Measurements from ENCODE around the gene HCST.
A peak's percentile ranks its signal among the peaks of the same experiment; 100 is the strongest.
"Not testable (repeated sequence)": the region's sequence is repeated elsewhere in the genome, so short reads cannot be mapped to it uniquely, and the experiment has no call there.

HCST gene

GRCh38 chr19:35905178-35905727, 2.9 kb downstream of the HCST start:
- no peak for DNase-seq

DNA sequence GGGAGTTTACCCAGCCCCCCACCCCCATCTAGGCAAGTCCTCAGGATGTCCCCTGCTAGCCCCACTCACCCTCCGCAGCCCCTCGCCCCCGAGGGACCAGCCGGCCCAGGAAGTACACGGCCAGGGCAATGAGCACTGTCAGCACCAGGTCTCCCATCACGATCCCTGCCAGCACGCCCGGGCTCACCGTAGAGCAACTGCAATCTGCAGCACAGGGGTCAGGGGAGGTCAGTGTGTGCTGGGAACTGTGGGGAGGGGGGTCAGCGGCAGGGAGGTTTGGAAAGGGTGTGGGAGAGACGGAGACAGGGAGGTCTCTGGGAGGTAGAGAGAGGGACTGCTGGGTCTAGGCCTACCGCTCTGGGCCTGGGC, 5.0 kb downstream of the HCST start:
- DNase-seq: no peak

- no peak for DNase-seq
Observed at GRCh38 chr19:35908010-35908441, 5.7 kb downstream of the HCST start, which contains the start of gene TYROBP. TYROBP (minus strand) TSS chr19:35908295; CDS start chr19:35908228, 67 bp downstream.

DNA sequence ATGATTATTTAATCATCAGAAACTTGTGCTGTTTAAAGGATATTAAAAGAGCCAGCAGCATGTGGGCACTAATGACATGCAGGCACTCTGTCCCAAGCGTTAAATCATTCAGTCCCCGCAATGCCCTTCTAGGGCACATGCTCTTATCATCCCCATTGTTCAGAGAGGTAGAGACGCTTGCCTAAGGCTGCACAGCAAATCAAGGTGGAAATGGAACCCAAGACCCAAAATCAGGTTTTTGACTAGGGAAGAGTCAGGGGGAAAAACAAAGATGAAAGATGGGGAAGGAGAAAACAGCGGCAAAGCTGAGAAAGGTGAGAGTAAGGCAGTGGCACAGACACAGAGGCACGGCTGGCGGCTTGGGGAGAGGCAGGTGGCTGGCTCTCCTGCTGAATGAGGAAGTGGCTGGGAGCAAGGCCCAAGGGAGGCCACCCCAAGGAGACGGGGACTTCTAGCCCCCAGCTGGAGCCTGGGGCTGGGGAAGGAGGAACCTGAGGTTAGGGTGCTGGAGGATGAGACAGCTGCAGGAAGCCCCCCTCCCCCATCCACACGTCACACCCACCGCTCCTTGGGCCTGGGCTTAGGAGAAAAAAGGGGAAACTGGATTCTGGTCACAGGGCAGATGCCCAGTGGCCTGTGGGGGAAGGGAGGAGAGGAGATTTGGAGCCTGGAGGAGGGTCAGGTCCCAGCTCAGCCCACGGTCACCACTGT, 6.8 kb downstream of the HCST start:
- no peak for DNase-seq

DNA sequence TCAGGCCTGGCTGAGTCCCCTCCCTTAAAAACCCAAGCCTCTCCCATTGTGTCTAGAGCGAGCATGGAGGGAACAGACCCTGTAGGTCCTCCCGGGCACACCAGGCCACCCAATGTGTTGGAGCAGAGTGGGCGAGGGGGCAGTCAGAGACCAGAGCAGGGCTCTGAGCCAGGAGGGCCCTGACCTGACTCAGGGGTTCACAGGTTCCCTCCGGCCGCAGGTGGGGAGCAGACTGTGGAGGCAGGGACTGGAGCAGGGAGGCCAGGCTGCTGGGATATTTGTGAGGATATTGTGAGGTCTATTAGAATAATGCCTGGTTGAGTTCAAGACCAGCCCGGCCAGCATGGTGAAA, 7.3 kb downstream of the HCST start:
- no peak for DNase-seq

DNA sequence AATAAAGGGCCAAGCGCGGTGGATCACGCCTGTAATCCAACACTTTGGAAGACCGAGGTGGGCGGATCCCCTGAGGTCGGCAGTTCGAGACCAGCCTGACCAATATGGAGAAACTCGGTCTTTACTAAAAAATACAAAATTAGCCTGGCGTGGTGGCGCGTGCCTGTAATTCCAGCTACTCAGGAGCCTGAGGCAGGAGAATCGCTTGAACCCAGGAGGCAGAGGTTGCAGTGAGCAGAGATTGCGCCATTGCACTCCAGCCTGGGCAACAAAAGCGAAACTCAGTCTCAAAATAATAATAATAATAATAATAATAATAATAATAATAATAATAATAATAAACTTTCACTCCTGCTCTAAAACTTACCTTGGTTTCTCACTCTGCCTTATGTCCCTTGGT, 8.0 kb downstream of the HCST start:
- not testable (repeated sequence) for DNase-seq

- no peak for DNase-seq
Observed at GRCh38 chr19:35911173-35911572, 8.8 kb downstream of the HCST start.

DNA sequence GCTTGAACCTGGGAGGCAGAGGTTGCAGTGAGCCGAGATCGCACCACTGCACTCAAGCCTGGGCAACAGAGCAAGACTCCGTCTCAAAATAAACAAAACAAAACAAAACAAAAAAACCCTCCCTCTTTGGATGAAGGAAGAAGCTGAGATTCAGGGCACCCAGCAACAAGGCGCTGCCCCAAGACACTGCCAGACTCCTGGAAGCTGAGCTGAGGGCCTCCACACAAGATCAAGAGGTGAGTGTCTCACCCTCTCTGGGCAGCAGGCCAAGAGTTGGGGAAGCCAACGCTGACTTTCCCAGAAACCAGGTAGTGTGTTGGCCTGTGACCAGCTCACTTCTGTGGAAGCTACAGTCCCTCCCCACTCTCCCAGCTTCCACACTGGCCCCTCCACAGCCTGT, 9.5 kb downstream of the HCST start:
- DNase-seq: no peak

DNA sequence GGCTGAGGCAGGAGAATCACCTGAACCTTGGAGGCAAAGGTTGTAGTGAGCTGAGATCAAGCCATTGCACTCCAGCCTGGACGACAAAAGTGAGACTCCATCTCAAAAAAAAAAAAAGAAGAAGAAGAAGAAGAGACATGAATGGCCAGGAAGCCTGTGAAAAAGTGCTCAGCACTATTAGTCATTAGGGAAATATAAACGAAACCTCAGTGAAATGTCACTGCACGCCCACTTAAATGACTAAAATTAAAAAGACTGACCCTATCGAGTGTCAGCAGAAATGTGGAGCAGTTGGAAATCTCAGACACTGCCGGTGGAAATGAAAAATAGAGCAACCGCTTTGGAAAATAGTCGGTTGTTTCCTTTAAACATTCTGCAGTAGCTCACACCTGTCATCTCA, 11.3 kb downstream of the HCST start:
- DNase-seq: no peak

DNA sequence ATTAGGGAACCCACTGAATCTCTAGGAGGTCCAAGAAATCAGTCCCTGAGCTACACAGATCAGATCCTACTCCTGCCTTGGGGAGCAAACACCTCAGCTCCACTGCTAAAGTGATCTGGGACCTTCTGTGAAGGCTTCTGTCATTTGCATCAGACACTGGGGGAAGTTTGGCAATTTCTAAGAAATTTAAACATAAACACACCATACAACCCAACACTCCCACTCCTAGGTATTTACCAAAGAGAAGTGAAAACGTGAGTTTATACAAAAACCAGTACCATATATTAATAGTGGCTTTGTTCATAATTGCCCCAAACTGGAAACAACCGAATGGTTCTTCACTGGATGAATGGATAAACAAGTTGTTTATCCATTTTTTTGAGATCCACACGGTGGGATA, 13.1 kb downstream of the HCST start:
- no peak for DNase-seq

DNA sequence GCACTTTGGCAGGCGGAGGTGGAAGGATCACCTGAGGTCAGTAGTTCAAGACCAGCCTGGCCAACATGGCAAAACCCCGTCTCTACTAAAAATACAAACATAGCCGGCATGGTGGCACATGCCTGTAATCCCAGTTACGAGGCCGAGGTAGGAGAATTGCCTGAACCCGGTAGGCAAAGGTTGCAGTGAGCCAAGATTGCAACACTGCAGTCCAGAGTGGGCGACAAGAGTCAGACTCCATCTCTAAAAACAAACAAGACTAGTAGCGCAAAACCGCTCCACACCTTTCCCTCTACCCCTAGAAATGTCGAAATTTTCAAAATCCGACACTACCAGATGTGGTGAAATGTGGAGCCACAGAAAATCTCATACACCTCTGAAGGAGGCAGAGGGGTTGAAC, 17.0 kb downstream of the HCST start:
- no peak for DNase-seq

GRCh38 chr19:35921012-35921411, 18.7 kb downstream of the HCST start:
- no peak for DNase-seq

GRCh38 chr19:35925501-35925900, 23.2 kb downstream of the HCST start:
- no peak for DNase-seq

DNA sequence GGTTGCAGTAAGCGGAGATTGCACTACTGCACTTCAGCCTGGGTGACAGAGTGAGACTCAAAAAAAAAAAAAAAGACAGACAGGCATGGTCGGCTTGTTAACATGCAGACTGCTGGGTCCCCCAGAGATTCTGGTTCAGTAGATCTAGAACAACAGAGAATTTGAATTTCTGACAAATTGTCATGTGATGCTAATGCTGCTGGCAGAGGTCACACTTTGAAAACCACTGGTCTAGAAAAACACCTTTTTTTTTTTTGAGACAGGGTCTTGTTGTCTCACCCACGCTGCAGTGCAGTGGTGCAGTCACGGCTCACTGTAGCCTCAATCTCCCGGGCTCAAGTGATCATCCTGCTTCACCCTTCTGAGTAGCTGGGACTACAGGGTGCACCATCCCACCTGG, 26.2 kb downstream of the HCST start:
- no peak for DNase-seq

DNA sequence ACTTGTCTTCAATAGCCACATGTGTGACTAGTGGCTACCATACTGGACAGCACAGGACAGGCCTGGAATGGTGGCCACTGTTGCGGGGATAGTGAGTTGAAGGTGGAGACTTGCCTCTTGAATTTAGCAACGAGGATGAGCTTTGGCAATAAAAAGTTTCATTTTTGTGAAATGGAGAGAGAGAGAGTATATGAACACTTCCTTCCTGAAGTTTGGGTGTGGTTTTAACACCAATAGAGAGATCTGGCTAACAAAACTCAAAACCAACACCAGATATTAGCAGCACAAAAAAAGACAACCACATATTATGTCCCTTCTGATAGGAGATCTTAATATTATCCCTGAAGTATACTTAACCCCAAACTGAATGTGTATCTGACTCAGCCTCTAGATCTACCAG, 27.5 kb downstream of the HCST start:
- no peak for DNase-seq

DNA sequence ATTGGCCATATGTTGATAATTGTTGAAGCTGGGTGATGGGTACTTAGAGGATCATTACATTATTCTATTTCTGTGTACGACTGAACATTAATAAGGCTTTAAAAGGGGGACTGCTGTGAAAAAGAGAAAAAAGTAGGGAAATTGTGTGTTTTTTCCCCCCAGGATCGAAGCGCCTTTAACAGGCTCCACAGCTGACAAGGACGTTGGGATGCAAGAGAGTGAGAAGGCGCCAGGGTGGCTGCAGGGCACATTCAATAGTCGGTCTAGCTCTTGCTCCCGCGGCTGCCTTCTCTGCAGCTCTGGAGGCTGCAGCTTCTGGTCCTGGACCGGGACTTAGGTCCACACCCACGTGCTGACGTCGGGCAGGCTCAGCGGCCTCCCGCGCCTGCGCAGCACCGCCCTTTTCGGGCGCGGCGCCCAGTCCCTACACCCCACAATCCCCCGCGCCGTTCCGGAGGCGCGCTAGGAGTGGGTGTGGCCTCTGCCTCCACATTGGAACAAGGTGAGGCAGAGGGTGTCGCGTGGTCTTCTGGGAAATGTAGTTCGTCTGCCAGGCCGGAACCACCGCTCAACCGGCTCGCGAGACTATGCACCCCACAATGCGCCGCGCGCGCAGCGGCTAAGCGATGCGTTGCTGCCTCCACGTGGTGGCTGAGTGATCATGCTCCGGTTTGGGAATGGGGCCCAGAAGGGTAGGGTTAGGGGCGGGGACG, 29.0 kb downstream of the HCST start:
- DNase-seq: peak; percentile 99

- no peak for DNase-seq
Observed at GRCh38 chr19:35931874-35932202, 29.5 kb downstream of the HCST start.

DNA sequence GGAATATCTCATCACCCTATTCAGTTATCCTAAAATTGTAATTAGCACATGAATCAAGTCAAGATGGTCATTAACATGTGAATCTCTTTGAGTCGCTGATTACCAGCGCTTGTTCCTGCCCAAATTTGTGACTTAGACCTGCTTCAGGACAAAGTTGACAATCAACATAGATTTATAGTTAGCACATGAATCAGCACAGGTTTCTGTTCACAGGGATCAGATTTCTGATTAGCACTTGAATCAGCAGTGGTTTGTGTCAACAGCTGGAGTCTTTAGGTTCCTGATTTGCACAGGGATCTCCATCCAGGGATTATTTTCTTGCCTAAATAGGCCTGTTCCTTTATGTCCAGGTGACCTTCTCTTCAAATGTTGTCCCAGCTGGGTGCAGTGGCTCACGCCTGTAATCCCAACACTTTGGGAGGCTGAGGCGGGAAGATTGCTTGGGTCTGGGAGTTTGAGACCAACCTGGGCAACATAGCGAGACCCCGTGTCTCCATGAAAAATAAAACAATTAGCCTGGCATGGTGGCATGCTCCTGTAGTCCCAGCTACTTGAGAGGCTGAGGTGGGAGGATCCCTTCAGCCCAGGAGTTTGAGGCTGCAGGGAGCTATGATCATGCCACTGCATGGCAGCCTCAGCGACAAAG, 30.1 kb downstream of the HCST start:
- DNase-seq: no peak

DNA sequence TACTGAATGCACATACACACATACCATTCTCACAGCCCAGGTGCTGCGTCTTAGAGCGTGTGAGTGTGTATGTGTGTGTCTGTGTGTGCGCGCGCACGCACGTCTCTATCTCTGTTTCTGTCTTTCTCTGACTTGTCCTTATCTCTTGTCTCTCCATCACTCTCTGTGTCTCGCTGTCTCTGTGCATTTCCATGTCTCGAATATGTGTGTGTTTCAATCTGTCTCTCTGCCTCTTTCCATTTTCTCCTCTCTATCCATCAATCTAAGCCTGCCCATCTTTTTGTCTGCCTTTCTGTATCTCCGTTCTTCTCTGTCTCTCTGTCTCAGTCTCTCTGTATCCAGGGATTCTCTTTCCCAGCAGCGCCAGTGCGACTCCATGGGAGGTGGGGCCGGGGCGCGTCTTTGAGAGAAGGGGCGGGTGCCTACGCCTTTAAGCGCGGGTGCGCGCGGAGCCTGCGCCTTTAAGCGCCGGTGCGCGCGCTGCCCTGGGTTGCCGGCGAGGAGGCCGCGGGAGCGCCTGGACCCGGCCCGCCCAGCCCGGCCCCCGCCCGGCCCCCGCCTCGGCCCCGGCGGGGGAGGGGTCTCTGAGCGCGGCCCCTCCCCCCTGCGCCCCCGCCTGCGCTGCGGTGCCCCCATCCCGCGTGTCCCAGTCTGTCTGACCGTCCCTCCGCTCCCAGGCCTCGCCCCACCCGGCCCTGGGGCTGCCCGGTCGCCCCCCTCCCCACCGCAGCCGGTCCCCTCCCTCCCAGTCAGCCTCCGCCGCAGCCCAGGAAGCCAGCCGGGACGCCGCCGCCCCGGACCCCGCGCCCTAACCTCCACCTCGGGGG, 33.8 kb downstream of the HCST start, which contains the start of gene LRFN3:
Gene LRFN3 (plus strand): TSS at position 464 of the 827 bp plus-strand sequence. CDS start 3,052 bp downstream, outside the sequence.
- DNase-seq: peak; percentile 26

- no peak for DNase-seq
Observed at GRCh38 chr19:35936738-35937268, 34.5 kb downstream of the HCST start.

DNA sequence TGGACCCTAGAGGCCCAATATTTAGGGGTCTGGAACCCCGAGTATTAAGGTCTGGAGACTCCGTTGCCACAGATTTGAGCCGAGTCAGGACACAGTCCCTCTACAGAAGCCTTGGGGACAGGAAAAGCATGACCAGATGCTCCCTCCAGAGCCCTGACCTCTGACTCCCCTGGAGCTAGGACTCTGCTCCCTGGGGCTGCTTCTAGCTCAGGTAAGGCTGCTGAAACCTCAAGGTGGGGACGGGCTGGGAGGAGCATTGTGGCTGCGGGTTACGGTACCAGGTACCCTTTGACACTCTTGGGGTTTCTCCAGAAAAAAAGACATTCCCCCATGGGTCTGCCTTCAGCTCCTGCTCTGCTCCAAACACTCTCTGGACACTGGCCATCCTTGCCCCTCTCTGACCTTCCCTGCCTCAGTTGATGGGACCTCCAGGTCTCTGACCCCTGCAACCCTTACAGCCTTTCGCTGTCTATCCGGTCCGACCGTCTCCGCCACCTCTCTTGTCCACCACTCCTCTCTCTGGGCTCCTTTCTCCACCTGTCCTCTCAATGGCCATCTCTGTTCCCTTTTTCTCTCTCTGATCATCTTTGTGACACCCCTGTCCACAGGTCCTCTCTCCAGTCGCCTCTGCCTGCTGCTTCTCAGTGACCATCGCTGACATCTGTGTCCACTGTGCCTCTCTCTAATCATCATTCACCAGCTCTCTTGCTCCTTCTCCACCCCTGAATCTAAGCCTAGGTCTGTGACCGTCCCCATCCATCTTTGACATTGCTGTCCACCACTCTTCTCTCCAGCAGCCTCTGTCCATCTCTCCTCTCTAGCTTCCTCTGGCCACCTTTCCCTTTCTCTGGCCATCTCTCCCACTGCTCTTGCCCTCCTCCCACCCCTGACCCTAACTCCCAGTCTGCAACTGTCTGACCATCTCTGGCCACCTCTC, 35.3 kb downstream of the HCST start:
- no peak for DNase-seq
